T-helper 2 cell (primary cell): Measurements from ENCODE around the gene ZDHHC11B.
A peak's percentile ranks its signal among the peaks of the same experiment; 100 is the strongest.
"Not testable (repeated sequence)": the region's sequence is repeated elsewhere in the genome, so short reads cannot be mapped to it uniquely, and the experiment has no call there.

ENCODE experiments used
- DNase-seq, 5 experiments: peaks; one replicate each; pipeline versions ENCODE4 v3.0.0 to v3.0.0-alpha.2; 2012 to 2022

Gene ZDHHC11B

DNA sequence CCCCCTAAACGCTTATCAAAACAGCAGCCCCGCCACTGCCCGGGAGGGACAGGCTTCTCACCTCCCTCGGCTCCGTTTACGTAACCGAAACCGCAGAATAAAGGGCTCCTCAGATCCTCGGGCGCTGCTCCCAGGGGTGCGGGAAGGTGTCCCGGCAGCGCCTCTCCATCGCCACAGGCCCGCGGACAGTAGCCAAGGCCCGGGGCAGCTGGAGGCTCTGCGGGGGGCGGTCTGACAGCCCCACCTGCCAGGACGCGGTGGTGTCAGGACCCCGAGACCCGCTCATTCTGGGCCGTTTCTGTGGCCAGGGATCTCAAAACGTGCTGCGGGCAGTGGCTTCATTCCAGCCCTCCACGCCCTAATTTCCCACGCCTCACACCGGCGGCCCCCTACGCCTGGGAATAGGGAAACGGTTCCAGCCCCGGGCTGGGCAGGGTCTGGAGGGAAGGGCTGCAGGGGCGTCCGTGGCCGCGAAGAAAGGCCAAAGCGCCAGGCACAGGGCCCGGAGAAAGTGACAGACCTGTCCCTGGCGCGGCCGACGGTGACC is 575 bp downstream of the ZDHHC11B start:
- DNase-seq = peak in 2 of 5 experiments; percentile 39 to 52

DNA sequence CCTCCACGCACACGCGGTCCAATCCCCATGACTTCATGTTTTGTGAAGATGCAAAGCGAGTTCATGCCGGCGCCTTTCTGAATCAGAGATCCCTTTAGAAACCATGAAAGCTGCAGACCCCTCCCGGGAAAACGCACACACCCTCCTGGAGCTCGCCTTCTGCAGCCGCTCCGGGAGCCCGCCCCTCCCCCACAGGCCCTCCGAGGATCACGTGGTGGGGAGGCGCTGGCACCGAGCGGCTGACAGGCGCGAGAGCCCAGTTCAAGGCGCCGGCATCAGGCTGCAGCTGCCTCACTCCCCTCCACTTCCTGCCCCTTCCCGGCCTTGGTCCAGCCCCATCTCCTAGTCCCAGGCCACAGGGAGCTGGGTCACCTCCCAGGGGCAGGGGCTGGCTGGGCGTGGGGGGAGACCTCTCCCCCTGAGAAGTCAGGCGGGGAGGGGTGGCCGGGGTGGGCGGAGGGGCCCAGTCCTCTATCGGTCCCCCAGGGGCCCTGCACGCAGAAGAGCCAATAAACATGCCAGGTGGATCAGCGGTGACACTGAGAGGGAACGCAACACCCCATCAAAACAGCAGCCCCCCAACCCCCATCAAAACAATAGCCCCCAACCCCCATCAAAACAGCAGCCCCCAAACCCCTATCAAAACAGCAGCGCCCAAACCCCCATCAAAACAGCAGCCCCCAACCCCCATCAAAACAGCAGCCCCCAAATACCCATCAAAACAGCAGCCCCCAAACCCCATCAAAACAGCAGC is 1.3 kb downstream of the ZDHHC11B start:
- DNase-seq = not testable (repeated sequence)

DNA sequence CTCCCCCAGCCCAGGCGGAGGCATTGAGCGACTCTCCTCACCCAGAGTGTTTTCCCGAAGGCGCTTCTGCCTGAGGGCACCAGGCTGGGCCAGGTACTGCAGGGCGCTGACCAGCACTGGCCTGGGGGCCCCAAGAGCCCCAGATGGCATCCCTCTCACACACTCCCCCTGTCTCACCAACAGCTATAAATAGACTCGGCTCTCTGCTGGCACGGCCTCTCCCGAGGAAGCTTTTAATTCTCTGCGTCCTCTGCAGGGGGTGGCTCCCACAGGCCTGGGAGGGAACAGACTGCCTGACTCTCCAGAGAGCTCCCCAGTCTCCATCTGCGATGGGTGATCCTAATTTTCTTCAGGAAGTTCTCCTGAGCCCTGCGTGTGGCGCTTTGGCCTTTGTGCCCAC is 2.2 kb downstream of the ZDHHC11B start:
- DNase-seq = not testable (repeated sequence)

DNA sequence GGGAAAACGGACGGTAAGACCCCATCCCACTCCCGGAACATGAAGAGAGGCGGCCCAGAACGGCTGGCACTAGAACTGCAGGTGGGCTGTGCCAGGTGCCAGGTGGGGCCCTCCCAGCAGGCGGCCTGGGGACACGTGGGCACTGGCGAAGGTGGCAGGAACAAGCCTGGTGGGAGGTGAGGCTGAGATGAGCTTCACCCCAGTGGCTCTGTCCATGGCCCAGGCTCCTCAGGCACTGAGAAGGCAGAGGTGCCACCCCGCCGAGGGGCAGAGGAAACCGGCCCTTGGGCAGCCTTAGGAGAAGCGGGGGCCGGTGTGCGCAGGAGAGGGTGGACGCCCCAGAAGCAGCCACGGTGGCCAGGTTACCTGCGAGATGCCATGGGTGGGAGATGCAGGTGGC is 4.0 kb downstream of the ZDHHC11B start:
- DNase-seq = peak in 1 of 5 experiments; percentile 4

DNA sequence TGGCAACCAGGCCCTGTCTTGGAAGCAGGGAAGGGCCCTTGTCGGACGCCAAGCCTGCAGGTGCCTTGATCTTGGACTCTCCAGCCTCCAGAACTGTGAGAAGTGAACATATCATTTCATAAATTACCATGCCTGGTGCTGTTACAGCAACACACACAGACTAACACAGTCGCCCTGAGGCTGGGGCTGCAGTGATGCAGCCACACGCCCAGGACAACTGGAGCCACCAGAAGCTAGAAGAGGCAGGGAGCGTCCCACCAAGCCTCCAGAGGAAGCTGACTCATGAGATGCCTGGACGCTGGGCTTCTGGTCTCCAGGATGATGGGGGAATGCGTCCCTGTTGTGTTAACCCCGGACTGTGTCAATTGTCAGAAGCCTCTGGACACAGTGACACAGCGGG is 5.6 kb downstream of the ZDHHC11B start:
- DNase-seq = not testable (repeated sequence)

DNA sequence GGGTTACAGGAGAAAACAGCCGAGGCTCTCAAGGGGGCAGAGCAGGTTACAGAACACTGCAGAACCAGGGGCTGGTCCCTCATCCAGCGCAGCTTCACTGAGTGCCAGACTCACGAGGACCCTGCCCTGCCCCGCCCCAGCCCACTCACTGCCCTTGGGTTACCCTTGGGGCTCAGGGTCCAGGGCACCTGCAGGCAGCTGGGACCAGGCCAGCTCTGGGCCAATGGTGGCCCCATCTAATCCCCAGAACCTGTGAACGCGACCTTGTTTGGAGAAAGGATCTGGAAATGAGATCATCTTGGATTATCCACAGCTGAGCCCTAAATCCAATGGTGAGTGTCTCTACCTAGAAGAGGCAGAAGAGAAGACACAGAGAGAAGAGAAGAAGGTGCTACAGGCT is 6.1 kb downstream of the ZDHHC11B start:
- DNase-seq = not testable (repeated sequence)

DNA sequence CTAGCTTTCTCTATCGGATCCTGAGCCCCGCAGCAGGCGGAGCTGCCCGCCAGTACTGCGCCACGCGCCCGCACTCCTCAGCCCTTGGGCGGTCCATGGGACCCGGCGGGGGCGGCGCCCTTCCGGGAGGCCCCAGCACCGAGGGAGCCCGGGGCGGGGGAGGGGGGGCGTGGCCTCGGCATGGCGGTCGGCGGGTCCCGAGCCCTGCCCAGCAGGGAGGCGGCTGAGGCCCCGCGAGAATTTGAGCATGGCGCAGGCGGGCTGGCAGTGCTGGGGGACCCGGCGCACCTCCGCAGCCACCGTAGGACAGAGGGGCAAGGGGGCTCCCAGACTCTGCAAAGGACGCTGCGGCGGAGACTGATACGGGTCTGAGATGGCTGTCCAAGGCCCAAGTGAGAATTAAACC is 6.8 kb downstream of the ZDHHC11B start:
- peak in 1 of 5 experiments; percentile 5 for DNase-seq

DNA sequence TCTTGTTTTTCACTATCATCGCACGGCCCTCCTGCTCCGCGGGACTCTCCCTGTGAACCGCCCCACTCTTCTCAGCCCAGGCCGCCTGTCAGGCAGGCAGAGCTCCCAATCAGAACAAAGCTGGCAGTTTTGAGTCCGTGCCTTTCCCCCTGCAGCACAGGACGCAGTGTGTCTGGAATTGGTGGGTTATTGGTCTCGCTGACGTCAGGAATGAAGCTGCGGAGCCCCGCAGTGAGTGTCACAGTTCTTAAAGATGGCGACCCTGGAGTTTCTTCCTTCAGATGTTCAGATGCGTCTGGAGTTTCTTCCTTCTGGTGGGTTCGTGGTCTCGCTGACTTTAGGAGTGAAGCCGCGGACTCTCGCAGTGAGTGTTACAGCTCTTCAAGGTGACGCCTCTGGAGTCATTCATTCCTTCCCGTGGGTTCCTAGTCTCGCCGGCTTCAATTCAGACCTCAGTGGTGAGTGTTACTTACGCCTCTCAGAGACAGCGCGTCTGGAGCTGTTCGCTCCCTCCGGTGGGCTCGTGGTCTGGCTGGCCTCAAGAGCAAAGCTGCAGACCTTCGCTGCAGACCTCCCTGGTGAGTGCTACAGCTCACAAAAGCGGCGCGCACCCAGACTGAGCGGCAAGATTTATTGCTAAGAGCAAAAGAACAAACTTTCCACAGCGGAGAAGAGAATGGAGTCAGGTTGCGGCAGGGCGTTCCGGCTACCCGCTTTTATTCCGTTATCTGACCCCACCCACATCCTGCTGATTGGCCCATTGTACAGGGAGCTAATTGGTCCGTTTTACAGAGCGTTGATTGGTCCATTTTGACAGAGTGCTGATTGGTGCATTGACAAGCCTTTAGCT is 7.4 kb downstream of the ZDHHC11B start:
- DNase-seq = no peak

DNA sequence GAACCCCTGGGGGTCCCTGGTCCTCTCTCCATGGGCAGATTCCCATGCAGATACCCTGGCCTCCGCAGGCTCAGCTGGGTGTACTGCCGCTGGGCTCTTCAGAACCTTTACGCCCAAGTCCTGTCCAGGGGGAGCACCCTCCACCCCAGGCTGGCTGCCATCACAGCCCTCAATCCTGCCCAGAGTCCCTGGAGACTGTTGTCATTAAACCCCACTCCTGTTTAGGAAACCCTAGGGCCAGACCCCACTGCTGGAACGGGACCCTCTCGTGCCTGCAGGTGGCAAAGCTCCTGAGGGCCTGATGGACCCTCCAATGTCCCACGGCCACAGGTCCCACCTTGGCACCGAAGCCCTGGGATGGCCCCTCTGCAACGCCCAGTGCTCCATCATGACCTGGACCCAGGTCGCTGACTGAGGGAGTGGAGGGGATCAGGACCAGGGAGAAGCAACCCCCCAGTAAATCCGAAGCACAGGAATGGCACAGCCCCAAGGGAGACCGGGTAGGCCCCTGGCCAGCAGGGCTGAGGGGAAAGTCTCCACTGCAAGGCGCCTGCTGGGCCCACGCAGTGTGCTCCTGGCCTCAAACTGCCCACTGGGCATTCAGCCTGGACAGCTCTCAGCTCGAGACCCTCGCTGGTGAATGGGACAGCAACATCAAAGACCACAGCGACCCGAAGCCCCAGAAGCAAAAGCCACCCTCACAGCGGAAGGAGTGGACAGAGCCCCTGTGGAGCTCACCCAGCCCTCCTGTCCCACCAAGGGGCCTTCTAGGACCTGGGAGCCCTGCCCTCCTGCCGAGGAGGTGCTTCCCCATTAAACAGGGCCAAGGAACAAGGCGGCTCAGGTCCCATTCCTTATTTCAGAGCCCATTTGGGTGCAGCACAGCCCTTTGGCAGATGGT is 8.3 kb downstream of the ZDHHC11B start:
- DNase-seq = peak in 1 of 5 experiments; percentile 3

DNA sequence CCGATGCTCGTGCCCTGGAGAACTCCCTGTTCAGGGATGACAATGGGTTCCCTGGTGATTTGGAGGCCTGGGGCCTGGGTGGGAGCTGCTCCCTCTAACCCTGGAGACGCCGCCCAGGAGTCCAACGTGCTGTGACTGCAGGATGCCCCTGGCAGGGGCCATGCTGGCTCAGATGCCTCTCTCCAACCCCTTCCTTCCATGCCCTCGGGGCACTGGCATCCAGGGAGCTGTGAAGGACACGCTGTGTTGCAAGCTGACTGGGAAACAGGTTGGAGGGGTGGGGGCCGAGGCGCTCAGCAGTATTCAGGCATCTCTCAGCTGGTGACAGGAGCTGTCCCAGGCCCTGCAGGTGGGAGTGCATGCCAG is 9.0 kb downstream of the ZDHHC11B start:
- DNase-seq = not testable (repeated sequence)

DNA sequence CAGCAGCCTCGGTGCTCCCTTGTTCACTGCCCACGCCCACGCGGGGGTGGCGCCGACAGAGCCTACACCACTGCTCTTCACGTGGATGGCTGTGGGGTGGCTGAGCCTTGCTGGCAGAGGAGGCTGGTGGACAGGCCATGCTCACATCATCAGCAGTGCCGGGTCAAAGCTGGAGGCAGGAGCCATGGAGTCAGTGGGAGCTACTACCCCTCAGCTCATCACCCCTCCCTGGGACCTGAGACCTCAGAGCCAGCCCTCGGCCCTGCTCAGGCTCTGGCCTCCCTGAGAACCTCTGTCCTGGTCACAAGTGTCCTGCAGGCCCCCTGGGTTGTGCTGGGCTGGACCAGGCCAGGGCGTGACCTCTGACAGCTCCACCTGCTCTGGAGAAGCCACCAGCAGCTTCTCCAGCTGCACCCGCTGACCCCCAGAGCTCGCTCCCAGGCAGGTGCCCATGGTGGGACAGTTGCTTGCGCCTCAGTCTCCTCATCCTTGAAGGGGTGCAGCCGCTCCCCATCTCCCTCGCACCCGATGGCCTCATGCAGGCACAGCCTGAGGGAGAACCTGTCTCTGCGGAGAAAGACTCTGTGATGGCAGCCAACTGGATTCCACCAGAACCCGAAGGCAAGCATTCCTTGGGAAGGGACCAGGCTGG is 9.5 kb downstream of the ZDHHC11B start:
- not testable (repeated sequence) for DNase-seq

DNA sequence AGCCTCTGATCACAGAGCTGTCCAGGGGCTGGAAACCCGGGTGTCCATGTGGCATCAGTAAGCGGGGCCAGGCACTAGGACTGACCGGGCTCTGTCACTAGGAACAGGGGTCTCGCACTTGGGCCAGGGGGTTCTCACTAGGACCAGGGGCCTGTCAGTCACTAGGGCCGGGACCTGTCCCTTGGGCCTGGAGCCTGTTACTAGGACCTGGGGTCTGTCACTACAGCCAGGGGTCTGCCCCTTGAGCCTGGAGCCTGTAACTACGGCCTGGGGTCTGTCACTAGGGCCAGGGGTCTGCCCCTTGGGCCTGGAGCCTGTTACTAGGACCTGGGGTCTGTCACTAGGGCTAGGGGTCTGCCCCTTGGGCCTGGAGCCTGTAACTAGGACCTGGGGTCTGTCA is 10.2 kb downstream of the ZDHHC11B start:
- not testable (repeated sequence) for DNase-seq

DNA sequence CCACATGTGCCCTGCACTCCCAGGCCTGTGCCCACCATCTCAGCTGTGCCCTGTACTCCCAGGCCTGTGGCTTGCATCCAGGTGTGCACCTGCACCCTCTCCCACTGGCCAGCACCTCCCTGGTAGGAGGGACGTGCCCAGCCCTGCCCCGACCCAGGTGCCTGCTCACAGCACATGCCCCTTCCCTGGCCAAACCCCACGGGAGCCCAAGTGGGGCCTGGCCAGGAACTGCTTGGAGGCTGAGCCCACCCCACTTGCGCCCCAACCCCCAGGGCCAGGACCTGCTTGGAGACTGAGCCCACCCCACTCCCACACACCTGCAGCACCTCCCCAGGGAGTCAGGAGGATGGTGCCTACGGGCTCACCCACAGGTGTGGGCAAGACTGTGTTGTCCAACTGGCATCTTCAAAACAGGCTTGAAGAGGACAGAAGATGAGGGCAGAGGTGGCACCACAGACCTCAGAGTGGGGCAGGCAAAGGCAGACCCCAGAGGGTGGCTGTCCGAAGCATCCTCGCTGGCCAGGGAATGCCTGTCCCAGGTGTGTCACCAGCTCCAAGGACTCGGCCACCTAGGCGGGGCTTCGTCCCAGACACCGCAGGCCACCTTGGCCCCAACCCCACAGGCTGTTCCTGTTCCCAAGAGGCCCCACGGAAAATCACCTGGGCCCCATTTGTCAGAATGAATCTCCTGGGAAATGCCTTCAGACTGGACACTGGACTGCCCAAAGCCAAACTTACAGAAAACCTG is 10.8 kb downstream of the ZDHHC11B start:
- peak in 1 of 5 experiments; percentile 12 for DNase-seq

DNA sequence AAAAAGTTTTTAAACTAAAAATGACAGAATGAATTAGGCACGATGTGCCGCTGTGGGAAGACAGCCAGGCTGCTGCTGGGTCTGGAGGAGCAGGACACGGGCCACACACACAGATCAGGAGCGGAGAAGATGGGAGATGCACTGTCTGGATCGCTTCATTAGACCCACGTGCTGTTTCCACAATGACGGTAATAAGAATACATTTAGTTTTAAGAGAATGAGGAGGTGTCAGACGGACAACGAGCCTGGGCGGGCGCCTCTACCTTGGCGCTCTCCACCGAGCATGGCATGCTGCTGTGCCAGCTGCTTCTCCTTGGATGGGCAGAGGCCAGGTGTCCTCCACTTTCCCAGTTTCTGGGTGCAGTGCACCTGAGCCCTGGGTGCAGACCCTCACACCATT is 11.6 kb downstream of the ZDHHC11B start:
- DNase-seq = not testable (repeated sequence)

DNA sequence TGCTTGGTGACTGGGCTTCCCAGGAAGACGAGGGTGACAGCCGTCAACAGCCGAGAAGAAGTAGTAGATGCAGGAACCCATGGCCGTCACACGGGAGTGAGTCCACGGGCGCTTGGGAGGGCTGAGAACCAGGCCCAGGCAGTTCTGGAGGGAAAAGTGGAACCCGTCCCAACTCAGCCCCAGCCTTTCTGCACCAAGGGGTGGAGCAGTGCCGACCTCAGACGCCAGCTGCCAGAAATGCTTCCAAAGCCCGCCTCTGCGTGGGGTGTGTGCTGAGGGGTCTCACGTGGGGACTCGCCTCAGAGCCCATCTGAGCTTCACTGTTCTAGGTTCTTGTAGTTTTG is 12.0 kb downstream of the ZDHHC11B start:
- DNase-seq = not testable (repeated sequence)

DNA sequence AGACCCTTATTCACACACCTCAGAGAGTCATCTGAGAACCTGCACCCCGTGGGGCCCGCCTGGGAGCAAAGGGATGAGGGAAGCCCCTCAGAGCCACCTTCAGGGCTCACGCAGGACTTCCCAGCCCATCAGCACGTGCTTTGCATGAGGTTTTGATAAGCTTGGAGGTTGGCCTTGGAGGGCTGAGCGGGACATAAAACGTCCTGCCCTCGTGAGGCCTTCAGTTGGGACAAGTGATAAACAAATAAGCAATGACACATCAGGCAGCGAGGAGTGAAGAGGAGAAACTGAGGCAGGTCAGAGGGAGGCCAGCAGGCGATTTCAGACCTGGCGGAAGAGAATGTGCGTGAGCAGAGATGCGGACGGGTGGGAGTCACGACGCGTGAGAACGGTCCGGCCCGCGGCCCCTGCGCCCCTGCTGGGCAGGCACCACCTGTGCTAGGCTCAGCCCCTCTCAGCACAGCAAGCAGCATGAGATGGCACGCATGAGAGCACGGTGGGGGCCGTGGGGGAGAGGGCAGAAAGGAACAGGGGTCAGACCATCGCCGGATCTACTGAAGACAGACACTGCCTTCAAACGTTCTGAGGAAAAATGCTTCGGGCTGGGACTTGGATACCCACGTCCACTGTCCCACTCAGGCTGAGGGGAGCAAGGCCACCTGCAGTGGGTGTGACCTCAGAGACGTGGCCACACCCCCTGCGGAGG is 12.5 kb downstream of the ZDHHC11B start:
- not testable (repeated sequence) for DNase-seq

DNA sequence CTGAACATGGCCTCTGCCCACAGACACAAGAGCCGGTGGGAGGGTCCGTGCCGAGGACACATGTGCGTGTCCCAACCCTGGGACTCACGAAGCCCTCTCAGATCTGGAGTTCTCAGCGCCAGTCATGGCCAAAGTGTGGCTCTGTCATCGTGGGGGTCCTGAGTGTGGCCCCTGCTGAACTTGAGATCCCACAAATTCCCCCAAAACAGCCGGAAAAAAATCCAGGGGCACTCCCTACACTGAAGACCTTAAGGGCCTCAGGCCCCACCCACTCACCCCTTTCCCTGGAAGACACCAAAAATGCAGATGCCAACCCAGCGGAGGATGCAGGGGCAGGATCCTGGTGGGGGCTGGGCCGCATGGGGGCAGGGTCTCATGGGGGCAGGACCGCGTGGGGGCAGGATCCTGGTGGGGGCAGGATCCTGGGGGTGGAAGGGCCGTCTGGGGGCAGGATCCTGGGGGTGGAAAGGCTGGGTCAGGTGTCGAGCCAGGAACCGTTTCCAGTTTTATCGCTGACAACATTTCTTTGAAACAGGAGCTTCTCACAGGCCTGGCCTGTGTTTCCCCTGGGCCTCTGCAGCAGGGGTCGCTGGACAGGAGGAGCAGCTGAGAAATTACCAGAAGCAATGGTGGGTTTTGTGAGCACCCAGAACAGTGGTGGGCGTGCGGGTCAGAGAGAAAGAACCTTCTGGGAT is 13.3 kb downstream of the ZDHHC11B start:
- peak in 1 of 5 experiments; percentile 9 for DNase-seq

DNA sequence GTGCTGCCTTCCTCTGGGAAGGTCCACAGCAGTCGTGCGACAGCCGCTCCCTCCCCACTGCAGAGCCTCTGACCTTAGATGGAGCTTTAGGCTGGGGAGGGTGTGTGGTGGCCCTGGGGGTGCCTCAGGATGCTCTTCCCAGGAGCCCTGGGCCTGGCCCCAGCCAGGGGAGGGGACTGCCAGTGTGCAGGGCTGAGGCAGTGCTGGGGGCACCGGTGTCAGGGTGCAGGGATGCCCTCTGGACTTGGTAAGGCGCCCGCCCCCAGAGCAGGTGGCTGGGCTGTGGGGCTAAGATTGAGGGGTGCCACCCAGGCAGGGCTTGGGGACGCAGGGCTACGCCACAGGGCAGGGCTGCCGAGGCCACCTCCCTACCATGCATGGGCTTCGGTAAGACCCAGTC is 13.9 kb downstream of the ZDHHC11B start:
- peak in 1 of 5 experiments; percentile 3 for DNase-seq

DNA sequence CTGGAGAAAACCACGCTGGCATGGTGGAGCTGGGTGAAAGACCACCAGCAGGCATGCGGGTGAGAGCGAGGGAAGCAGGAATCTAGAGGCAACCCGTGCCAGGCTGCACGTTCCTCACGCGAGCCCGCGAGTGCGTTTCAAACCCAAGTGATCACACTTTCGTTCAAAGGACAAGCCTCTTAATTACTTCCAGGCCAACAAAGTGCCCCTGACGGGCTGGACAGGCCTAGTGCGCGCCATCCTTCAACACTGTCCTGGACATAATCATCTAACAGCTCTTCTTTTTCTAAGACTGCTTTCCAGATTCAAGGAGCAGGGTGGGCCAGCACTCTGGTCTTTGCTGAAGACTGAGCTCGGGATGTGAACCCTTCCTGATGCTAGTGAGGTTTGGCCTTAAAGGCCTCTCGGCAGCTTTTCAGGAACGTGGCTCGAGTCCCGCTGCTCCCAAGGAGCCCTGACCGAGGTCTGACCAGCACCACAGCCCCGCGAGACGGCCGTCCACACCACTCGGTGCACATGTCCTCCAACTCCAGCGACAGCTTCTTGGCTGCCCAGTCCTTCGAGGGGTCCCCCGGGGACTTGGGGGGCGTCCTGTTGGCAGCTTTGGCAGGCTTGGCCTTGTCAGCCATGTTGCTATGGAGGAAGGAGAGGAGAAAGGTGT is 14.9 kb downstream of the ZDHHC11B start:
- DNase-seq = peak in 1 of 5 experiments; percentile 4
